ENCODE data around the gene SDR39U1.
A peak's percentile ranks its signal among the peaks of the same experiment; 100 is the strongest.

The SDR39U1 gene

DNA sequence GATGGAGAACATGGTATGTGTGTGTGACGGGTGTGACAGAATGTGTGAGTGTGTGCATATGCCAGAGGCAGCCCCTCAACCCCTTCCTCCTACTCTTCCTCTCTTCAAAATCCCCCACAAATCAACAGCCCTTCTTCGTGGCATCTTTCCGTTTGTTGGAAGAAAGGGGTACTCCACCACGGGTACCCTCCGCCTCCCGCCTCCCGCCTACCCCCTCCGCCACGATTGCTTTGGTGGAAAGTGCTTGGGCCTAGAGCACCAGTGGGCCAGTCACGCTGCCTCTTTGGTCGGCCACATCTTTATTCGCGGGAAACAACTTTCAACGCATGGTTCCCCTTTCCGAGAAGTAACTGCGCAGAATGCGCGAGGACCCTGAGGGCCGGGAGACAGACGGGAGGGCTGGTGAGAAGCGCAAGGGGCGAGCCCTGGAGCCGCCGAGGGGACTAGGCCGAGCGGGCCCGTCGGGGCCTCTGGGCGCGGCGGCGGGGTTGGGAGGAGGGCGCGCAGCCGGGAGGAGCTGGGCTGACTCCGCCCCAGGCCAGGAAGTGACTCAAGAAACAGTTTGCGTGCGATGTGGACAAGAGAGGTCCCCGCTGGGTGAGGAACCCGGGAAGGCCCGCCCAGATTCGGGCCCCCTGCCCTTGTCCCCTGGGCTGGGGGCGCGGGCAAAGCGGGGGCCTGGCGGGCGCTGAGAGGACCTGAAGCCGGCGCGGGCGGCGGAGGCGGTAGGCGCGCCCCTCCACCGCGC, 13.0 kb downstream of the SDR39U1 start, which contains the start of the genes CBLN3 and KHNYN:
Gene CBLN3, minus strand, starts transcription at position 274 of the 748 bp plus-strand sequence. CDS start 614 bp downstream, outside the sequence.
Gene KHNYN, plus strand, starts transcription at position 560 of the 748 bp plus-strand sequence. CDS start 777 bp downstream, outside the sequence.
- DNase-seq (ENCODE audit: low read depth in 2 of 2), result peak; percentile 80 to 82

- no peak for DNase-seq (ENCODE audit: low read depth in 2 of 2)
Observed at GRCh38 chr14:24428628-24429394, 13.8 kb downstream of the SDR39U1 start.

- no peak for DNase-seq (ENCODE audit: low read depth in 2 of 2)
Observed at GRCh38 chr14:24427537-24428508, 14.8 kb downstream of the SDR39U1 start.

GRCh38 chr14:24426912-24427536, 15.6 kb downstream of the SDR39U1 start:
- DNase-seq (ENCODE audit: low read depth in 2 of 2), result no peak

DNA sequence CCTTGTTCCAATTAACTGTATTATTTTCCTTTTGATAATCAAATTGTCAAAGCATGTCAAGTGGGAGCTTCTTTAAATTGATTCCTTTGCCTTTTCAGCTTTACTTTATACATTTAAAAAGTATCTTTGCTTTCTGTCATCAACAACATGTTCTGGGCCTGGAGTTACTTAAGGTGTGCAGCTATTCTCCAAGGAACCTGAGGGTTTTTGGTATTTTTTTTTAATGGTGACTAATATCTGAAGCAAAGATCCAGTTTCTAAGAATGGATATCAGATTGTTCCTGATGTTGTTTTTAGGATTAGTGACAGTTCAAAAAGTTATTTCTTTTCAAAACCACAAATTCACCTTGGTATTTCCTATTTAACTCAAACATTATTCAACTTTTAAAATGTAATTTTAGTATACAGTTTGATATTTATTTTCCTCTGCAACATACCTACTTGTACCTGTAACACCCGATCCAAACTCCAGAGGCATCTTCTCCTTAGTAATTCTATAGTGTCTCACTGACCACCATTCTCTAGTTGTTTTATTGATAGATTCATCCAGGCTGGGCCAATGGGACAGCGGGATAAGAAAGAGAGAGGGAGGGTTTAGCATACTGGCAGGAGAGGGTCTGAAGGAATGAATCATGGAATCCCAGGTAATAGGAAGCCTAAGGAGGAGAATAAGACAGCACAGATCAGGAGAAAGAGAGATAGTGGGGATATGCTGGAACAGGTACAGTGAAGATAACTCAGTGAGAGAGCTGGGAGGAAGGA, 16.2 kb downstream of the SDR39U1 start:
- DNase-seq (ENCODE audit: low read depth in 2 of 2), result no peak

DNA sequence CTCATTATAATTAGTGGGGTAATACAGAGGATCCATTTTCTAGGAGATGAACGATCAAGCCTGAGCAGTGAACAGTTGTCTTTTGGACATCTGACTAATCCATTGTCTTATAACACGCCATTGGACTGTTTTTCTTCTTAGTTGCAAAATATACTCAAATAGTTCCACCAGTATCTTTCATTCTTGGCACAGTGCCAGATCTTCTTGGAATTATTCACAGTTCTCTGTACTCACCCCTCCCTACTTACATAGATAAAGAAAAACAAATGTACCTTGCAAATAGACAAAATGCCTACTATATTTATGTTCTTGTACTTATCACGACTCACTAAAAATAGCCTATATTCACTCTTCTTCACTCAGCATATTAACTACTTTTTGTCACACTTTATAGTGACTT, 16.9 kb downstream of the SDR39U1 start:
- no peak for DNase-seq (ENCODE audit: low read depth in 2 of 2)

GRCh38 chr14:24422694-24423601, 19.6 kb downstream of the SDR39U1 start:
- no peak for DNase-seq (ENCODE audit: low read depth in 2 of 2)

DNA sequence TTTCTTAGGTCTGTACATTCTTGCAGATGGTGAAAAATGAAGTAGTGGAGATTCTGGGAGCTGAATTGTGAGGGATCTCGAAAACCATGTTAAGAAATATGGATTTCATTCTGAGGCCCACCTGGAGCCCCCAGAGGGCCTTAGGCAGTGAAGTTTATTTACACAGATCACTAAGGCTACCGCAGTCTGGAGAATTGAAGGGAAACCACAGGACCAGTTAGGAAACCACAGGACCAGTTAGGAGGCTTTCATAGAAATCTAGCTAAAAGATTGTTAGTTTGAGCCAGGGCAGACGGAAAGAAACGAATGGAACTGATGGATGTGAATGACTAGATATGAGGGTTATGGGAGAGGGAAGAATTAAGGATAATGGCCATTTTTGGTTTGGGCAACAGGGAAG, 20.3 kb downstream of the SDR39U1 start:
- no peak for DNase-seq (ENCODE audit: low read depth in 2 of 2)

DNA sequence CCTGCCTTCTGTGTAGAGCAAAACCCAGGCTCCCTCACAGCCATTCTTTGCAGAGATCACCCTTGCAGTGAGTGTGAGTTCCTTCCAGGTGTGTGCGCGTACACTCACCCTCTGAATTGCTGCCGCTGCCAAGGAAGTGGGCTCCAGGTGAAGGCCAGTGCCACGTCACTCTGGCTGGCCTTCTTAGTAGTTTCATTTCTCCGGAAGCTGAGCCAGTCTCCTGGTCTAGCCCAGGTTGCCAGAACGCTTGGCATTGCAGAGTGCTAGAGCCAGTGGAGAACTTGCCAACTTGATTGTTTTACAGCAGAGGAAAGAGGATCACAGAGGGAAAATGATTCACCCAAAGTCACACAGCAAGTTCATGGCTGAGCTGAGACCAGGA, 24.1 kb downstream of the SDR39U1 start:
- DNase-seq (ENCODE audit: low read depth in 2 of 2), result no peak

- no peak for DNase-seq (ENCODE audit: low read depth in 2 of 2)
Observed at GRCh38 chr14:24417832-24418491, 24.6 kb downstream of the SDR39U1 start.

DNA sequence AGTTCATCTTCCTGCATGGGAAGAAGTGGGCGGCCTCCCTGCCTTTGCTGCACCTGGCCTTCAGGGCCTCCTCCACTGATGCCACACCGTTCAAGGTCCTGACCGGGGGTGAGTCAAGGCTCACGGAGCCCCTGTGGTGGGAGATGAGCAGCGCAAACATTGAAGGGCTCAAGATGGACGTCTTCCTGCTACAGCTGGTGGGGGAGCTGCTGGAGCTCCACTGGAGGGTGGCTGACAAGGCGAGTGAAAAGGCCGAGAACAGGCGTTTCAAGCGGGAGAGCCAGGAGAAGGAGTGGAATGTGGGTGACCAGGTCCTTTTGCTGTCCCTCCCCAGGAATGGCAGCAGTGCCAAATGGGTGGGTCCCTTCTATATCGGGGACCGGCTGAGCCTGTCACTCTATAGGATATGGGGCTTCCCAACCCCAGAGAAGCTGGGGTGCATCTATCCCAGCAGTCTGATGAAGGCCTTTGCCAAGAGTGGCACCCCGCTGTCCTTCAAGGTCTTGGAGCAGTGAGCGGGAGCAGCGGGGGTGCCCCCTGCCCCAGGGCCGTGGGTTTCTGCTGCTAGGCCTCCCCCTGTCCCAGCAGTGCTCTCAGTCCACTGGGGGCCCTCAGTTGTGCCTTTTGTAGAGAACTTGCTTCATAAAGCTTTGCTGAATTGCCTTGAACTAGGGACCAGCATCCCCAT, 25.5 kb downstream of the SDR39U1 start:
- DNase-seq (ENCODE audit: low read depth in 2 of 2), result no peak

DNA sequence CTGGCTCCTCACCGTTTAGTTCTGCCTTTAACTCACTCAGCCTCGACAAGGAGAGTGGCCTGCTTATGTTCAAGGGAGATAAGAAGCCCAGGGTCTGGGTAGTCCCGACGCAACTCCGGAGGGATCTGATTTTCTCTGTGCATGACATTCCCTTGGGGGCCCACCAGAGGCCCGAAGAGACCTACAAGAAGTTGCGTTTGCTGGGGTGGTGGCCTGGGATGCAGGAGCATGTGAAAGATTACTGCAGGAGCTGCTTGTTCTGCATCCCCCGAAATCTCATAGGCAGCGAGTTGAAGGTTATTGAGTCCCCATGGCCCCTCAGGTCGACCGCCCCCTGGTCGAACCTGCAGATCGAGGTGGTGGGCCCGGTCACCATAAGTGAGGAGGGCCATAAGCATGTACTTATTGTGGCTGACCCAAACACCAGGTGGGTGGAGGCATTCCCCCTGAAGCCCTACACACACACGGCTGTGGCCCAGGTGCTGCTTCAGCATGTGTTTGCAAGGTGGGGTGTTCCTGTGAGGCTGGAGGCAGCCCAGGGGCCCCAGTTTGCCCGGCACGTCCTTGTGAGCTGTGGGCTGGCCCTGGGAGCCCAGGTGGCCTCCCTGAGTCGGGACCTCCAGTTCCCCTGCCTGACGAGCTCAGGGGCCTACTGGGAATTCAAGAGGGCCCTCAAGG, 26.2 kb downstream of the SDR39U1 start:
- DNase-seq (ENCODE audit: low read depth in 2 of 2), result no peak

DNA sequence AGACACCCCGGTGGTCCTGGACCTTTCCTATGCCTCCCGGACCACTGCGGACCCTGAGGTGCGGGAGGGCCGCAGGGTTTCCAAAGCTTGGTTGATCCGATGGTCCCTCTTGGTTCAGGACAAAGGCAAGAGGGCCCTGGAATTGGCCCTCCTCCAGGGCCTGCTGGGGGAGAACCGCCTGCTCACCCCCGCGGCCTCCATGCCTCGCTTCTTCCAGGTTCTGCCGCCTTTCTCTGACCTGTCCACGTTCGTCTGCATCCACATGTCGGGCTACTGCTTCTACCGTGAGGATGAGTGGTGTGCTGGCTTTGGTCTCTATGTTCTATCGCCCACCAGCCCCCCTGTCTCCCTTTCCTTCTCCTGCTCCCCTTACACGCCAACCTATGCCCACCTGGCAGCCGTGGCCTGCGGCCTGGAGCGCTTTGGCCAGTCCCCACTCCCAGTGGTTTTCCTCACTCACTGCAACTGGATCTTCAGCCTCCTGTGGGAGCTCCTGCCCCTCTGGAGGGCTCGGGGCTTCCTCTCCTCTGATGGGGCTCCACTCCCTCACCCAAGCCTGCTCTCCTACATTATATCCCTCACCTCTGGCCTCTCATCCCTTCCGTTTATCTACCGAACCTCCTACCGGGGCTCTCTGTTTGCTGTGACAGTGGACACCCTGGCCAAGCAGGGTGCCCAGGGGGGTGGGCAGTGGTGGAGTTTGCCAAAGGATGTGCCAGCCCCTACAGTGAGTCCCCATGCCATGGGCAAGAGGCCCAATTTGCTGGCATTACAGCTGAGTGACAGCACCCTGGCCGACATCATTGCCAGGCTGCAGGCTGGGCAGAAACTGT, 26.9 kb downstream of the SDR39U1 start:
- DNase-seq (ENCODE audit: low read depth in 2 of 2), result no peak

DNA sequence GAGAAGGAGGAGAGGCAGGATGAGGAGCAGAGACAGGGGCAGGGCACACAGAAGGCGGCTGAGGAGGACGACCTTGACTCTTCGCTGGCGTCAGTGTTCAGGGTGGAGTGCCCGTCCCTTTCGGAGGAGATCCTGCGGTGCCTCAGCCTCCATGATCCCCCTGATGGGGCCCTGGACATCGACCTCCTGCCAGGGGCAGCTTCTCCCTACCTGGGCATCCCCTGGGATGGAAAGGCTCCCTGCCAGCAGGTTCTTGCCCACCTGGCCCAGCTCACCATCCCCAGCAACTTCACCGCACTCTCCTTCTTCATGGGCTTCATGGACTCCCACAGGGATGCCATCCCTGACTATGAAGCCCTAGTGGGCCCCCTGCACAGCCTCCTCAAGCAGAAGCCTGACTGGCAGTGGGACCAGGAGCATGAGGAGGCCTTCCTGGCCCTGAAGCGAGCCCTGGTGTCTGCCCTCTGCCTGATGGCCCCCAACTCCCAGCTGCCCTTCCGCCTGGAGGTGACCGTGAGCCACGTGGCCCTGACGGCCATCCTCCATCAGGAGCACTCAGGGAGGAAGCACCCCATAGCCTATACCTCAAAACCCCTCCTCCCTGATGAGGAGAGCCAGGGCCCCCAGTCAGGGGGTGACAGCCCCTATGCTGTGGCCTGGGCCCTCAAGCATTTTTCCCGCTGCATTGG, 27.7 kb downstream of the SDR39U1 start:
- no peak for DNase-seq (ENCODE audit: low read depth in 2 of 2)

DNA sequence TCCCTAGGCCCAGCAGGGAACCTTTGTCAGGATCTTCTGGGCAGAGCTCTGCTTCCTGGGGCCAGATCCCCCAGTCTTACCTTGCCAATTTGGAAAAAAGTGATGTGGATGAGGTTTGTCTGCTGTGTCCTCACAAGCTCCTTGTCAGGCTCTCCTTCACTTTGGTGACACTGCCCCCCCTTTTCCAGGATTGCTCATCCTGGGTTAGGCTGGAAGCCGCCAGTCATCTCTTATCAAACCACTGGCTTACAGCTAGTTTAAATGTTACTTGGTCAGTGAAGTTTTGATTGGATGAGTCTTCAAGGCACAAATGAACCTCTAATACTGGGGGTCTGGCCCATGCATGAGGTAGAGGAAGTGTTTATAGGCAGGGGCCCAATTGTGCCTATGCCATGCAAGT, 28.5 kb downstream of the SDR39U1 start:
- no peak for DNase-seq (ENCODE audit: low read depth in 2 of 2)
